Measurements from ENCODE around the gene DHRS7C. TPM values are rescaled to one million over a fixed set of nuclear protein-coding genes. Genes with fewer than 3 reads are reported as not detected.

Gene DHRS7C
- polyA plus RNA-seq, 1 experiment = not detected

- H3K4me3 ChIP-seq (ENCODE audit: low read depth, low read length) = no peak overlapping the region
- peaks cover 40% of the 10 kb centered on the region for H3K9me3 ChIP-seq (ENCODE audit: control insufficient read depth, insufficient read depth, low read length)
- no peak for DNase-seq (ENCODE audit: low read depth, low spot score)
- CTCF ChIA-PET = interaction anchor here (0.7 to 1.5 kb wide), 4 partner anchors 161 to 903 kb away, joined by 3 to 4 read pairs (median 3); no protein-coding TSS in a partner anchor
- POLR2A ChIA-PET = no interaction called here
- H3K27ac ChIP-seq (ENCODE audit: low read depth, low read length) = no peak overlapping the region
- no peak for TF ChIP-seq CTCF (IDR thresholded peaks at IDR 0.05; ENCODE audit: low read depth, low read length)
- H3K27me3 ChIP-seq (ENCODE audit: control insufficient read depth, insufficient read depth, low read length) = no peaks in the 10 kb centered on the region
Measured at GRCh38 chr17:9728564-9728963, 62.8 kb downstream of the DHRS7C start.

DNA sequence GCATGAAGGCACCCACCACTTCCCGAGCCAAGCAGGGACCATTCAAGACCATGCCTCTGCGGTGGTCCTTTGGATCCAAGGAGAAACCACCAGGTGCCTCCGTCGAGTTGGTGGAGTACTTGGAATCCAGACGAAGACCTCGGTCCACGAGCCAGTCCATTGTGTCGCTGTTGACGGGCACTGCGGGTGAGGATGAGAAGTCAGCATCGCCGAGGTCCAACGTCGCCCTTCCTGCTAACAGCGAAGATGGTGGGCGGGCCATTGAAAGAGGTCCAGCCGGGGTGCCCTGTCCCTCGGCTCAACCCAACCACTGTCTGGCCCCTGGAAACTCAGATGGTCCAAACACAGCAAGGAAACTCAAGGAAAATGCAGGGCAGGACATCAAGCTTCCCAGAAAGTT, 63.4 kb downstream of the DHRS7C start:
- POLR2A ChIA-PET = no interaction called here

GRCh38 chr17:9726291-9726690, 65.1 kb downstream of the DHRS7C start:
- Histone ChIP-seq H3K27ac (ENCODE audit: low read depth, low read length) (no peak overlapping the region), H3K4me3 (ENCODE audit: low read depth, low read length) (no peak overlapping the region), H3K9me3 (ENCODE audit: control insufficient read depth, insufficient read depth, low read length) (peaks cover 34% of the 10 kb centered on the region), H3K27me3 (ENCODE audit: control insufficient read depth, insufficient read depth, low read length) (no peaks in the 10 kb centered on the region)
- CTCF ChIA-PET = interaction anchor here (1.1 kb wide), 1 partner anchor 891 kb away, joined by 3 read pairs; no protein-coding TSS in a partner anchor
- TF ChIP-seq CTCF (IDR thresholded peaks at IDR 0.05; ENCODE audit: low read depth, low read length) = no peak
- no peak for DNase-seq (ENCODE audit: low read depth, low spot score)
- POLR2A ChIA-PET = no interaction called here

More for the DNA sequence above, 63.4 kb downstream of the DHRS7C start:
- no peaks in the 10 kb centered on the region for H3K27me3 ChIP-seq (ENCODE audit: control insufficient read depth, insufficient read depth, low read length)
- H3K9me3 ChIP-seq (ENCODE audit: control insufficient read depth, insufficient read depth, low read length) = peaks cover 40% of the 10 kb centered on the region
- no peak overlapping the region for H3K4me3 ChIP-seq (ENCODE audit: low read depth, low read length)
- DNase-seq (ENCODE audit: low read depth, low spot score) = no peak
- no peak overlapping the region for H3K27ac ChIP-seq (ENCODE audit: low read depth, low read length)
- CTCF ChIA-PET = interaction anchor here (1.2 to 1.5 kb wide), 2 partner anchors 162 to 231 kb away, joined by 3 read pairs; no protein-coding TSS in a partner anchor
- no peak for TF ChIP-seq CTCF (IDR thresholded peaks at IDR 0.05; ENCODE audit: low read depth, low read length)

DNA sequence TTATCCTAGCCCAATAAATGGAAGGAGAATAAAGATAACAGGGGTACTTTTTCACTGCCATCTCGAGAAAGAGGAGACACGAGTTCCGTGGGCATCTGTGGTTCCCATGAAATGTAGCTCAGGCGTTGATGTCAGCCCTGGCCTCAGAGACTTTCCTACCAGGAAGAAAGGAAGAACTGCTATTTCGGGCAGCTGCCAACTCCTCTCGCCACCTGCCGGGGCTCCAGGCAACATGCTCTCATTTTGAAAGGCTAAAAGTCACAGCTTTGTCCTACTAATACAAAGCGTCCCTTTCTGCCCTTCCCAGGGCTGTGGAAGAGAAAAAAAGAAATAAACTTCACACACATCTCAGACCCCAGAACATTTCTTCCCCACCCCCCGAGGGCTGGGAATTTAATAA, 65.8 kb downstream of the DHRS7C start:
- Histone ChIP-seq H3K9me3 (ENCODE audit: control insufficient read depth, insufficient read depth, low read length) (peaks cover 33% of the 10 kb centered on the region), H3K4me3 (ENCODE audit: low read depth, low read length) (no peak overlapping the region), H3K27me3 (ENCODE audit: control insufficient read depth, insufficient read depth, low read length) (no peaks in the 10 kb centered on the region), H3K27ac (ENCODE audit: low read depth, low read length) (no peak overlapping the region)
- TF ChIP-seq CTCF (IDR thresholded peaks at IDR 0.05; ENCODE audit: low read depth, low read length) = no peak
- ChIA-PET CTCF (interaction anchor here (1.1 kb wide), 1 partner anchor 892 kb away, joined by 3 read pairs; no protein-coding TSS in a partner anchor), POLR2A (no interaction called here)
- DNase-seq (ENCODE audit: low read depth, low spot score) = no peak

Other genes with a start within 250 kb of the DHRS7C start
- gene STX8, start 215.8 kb downstream of the DHRS7C start, polyA plus RNA-seq (2011; rRNA removed) = 89.6 and 103 TPM in 2 replicates
- not detected in 2 replicates for gene CFAP52, start 214.9 kb downstream of the DHRS7C start, polyA plus RNA-seq (2011; rRNA removed)
- not detected in 2 replicates for gene USP43, start 146.1 kb downstream of the DHRS7C start, polyA plus RNA-seq (2011; rRNA removed)
- not detected in 2 replicates for gene GSG1L2, start 30.5 kb upstream of the DHRS7C start, polyA plus RNA-seq (2011; rRNA removed)
- 0.63 and 0.65 TPM in 2 replicates for gene GLP2R, start 34.3 kb upstream of the DHRS7C start, polyA plus RNA-seq (2011; rRNA removed)
- gene RCVRN, start 113.7 kb upstream of the DHRS7C start, polyA plus RNA-seq (2011; rRNA removed) = 0.29 TPM in 1 of 2 replicates, not detected in the other

All from AG04450 (cell line).